Loucy (cell line): ENCODE results near the gene ZCWPW1.
"Not testable (repeated sequence)": the region's sequence is repeated elsewhere in the genome, so short reads cannot be mapped to it uniquely, and the experiment has no call there.

ENCODE experiments used
- H2AFZ ChIP-seq: fragments of 200-600 bp; sonication (generic); 2 replicates; pipeline ENCODE4 v1.6.0; 2016; ENCODE audit warnings: antibody characterized with exemption, mild to moderate bottlenecking, low read length, moderate library complexity
- H3F3A ChIP-seq: fragments of 200-600 bp; 2 replicates; pipeline ENCODE4 v1.6.0; 2016; ENCODE audit warnings: antibody characterized with exemption, low read depth, mild to moderate bottlenecking
- H3K27me3 ChIP-seq: fragments of 200-600 bp; sonication (generic); 2 replicates; pipeline ENCODE4 v1.6.1; 2014; ENCODE audit warnings: low read length, mild to moderate bottlenecking; ENCODE audit not compliant: insufficient read depth, poor library complexity, severe bottlenecking
- H3K36me3 ChIP-seq: fragments of 200-600 bp; sonication (generic); 2 replicates; pipeline ENCODE4 v1.6.1; 2016; ENCODE audit warnings: low read length; ENCODE audit not compliant: insufficient read depth
- H3K4me1 ChIP-seq: fragments of 200-600 bp; sonication (generic); 2 replicates; pipeline ENCODE4 v1.5.1; 2014; ENCODE audit warnings: low read length, mild to moderate bottlenecking; ENCODE audit not compliant: insufficient read depth, poor library complexity, severe bottlenecking
- H3K4me2 ChIP-seq: fragments of 200-600 bp; sonication (generic); 2 replicates; pipeline ENCODE4 v1.6.0; 2014; ENCODE audit warnings: antibody characterized with exemption, low read length, low read depth, mild to moderate bottlenecking; ENCODE audit not compliant: poor library complexity, severe bottlenecking
- H3K4me3 ChIP-seq: fragments of 200-600 bp; sonication (generic); 2 replicates; pipeline ENCODE4 v1.5.1; 2014; ENCODE audit warnings: low read length, mild to moderate bottlenecking, mixed read lengths; ENCODE audit not compliant: poor library complexity, severe bottlenecking
- H3K79me2 ChIP-seq: fragments of 200-600 bp; sonication (generic); 2 replicates; pipeline ENCODE4 v1.6.1; 2014; ENCODE audit warnings: low read length; ENCODE audit not compliant: insufficient read depth
- H3K9ac ChIP-seq: fragments of 200-600 bp; sonication (generic); 2 replicates; pipeline ENCODE4 v1.6.0; 2014; ENCODE audit warnings: mild to moderate bottlenecking, low read depth, low read length, moderate library complexity; ENCODE audit not compliant: poor library complexity, severe bottlenecking
- H3K9me2 ChIP-seq: fragments of 200-600 bp; sonication (generic); replicated peaks from 2 replicates; pipeline ENCODE4 v1.6.1; 2016; ENCODE audit warnings: low read depth, low read length, mixed read lengths
- H3K9me3 ChIP-seq: fragments of 200-600 bp; sonication (generic); 2 replicates; pipeline ENCODE4 v1.6.1; 2014; ENCODE audit warnings: mild to moderate bottlenecking, antibody characterized with exemption, low read length, low read depth; ENCODE audit not compliant: insufficient read depth
- H4K20me1 ChIP-seq: fragments of 200-600 bp; sonication (generic); 2 replicates; pipeline ENCODE4 v1.6.0; 2014; ENCODE audit warnings: antibody characterized with exemption, low read length, mild to moderate bottlenecking; ENCODE audit not compliant: insufficient read depth, poor library complexity, severe bottlenecking
- CTCF ChIP-seq: fragments of 200-600 bp; sonication (generic); conservative IDR thresholded peaks from 2 replicates; pipeline ENCODE4 v1.5.1; 2014; ENCODE audit warnings: mild to moderate bottlenecking, antibody characterized with exemption, low read length
- EZH2phosphoT487 ChIP-seq: fragments of 200-600 bp; IDR thresholded peaks from 2 replicates; pipeline ENCODE4 v1.6.1; 2018; ENCODE audit warnings: antibody characterized with exemption, mild to moderate bottlenecking, moderate library complexity, borderline replicate concordance

ZCWPW1 gene

GRCh38 chr7:100373870-100374598 lies 54.5 kb downstream of the ZCWPW1 start:
- H3K79me2 ChIP-seq, H4K20me1 ChIP-seq, H3K36me3 ChIP-seq, H2AFZ ChIP-seq, H3K9ac ChIP-seq, H3K4me3 ChIP-seq, H3K9me2 ChIP-seq, H3F3A ChIP-seq, H3K27me3 ChIP-seq, H3K4me2 ChIP-seq, H3K9me3 ChIP-seq: not testable (repeated sequence)
- H3K4me1 ChIP-seq = peaks cover 17% of the 10 kb centered on the region
- peak; percentile 31 for TF ChIP-seq CTCF

DNA sequence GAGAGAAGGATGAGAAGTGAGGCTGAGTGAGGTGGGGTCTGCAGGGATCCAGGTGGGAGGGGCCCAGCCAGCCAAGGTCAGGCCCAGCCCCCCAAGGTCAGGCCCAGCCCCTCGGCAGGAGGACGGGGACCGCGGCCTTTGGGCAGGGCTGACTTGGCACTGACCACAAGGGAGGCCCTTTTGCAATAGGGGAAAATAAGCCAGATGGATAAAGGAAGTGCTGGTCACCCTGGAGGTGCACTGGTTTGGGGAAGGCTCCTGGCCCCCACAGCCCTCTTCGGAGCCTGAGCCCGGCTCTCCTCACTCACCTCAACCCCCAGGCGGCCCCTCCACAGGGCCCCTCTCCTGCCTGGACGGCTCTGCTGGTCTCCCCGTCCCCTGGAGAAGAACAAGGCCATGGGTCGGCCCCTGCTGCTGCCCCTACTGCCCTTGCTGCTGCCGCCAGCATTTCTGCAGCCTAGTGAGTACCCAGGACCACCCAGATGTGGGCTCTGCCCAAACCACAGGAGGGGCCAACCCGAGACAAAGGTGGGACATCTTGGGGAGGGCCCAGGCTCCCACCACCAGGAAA lies 55.2 kb downstream of the ZCWPW1 start, which contains the start of gene PILRA:
Gene PILRA (plus strand): TSS at position 227 of the 571 bp plus-strand sequence. CDS start 170 bp downstream, at position 397.
- Histone ChIP-seq H3K9me3 (no peaks in the 10 kb centered on the region), H3K27me3 (no peaks in the 10 kb centered on the region), H3K9me2 (no peaks in the 10 kb centered on the region), H3K4me2 (peak within 1 kb of the TSS; percentile 40), H3F3A (no peaks in the 10 kb centered on the region), H4K20me1 (no peaks in the 10 kb centered on the region), H3K79me2 (no peaks in the 10 kb centered on the region), H3K4me3 (peak within 1 kb of the TSS; percentile 23), H2AFZ (no peak within 1 kb of the TSS), H3K36me3 (no peaks in the 10 kb centered on the region), H3K9ac (peak within 1 kb of the TSS; percentile 61), H3K4me1 (peaks cover 17% of the 10 kb centered on the region)
- no peak for TF ChIP-seq CTCF
- TF ChIP-seq EZH2phosphoT487 = no peak

DNA sequence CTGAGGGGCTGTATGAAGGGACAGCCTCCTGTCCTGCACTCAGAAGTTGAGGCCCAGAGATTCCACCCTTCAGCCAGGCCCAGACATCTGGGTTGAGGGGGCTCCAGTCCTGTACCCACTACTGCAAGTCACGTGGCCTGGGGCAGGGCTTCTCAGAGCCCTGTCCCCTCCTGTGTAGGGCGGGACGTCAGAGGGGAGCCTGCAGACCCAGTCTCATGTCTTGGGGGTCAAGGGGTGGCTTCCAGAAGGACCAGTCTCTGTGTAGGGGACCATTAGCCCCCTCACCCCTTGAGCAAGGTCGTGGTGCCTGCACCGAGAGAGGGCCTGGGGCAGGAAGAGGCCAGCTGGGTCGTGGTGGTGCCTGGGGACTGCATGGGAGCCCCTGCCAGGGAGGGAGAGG lies 55.8 kb downstream of the ZCWPW1 start:
- Histone ChIP-seq H3K4me3 (peak overlapping the region; percentile 23), H3K9ac (peak overlapping the region; percentile 61), H4K20me1 (no peaks in the 10 kb centered on the region), H3K27me3 (no peaks in the 10 kb centered on the region), H3K9me3 (no peaks in the 10 kb centered on the region), H3K79me2 (no peaks in the 10 kb centered on the region), H2AFZ (no peak overlapping the region), H3K36me3 (no peaks in the 10 kb centered on the region), H3K9me2 (no peaks in the 10 kb centered on the region), H3K4me2 (peak overlapping the region; percentile 40), H3F3A (no peaks in the 10 kb centered on the region), H3K4me1 (peaks cover 17% of the 10 kb centered on the region)
- TF ChIP-seq CTCF = no peak
- no peak for TF ChIP-seq EZH2phosphoT487
